NCI-H345 (cell line): ENCODE measurements around the gene CAPN1.
"Not testable (repeated sequence)": the region's sequence is repeated elsewhere in the genome, so short reads cannot be mapped to it uniquely, and the experiment has no call there.

Experiments
- DNase-seq: peaks from one replicate; lab custom pipeline; 2025; lab: John Stamatoyannopoulos, UW

The CAPN1 gene

DNA sequence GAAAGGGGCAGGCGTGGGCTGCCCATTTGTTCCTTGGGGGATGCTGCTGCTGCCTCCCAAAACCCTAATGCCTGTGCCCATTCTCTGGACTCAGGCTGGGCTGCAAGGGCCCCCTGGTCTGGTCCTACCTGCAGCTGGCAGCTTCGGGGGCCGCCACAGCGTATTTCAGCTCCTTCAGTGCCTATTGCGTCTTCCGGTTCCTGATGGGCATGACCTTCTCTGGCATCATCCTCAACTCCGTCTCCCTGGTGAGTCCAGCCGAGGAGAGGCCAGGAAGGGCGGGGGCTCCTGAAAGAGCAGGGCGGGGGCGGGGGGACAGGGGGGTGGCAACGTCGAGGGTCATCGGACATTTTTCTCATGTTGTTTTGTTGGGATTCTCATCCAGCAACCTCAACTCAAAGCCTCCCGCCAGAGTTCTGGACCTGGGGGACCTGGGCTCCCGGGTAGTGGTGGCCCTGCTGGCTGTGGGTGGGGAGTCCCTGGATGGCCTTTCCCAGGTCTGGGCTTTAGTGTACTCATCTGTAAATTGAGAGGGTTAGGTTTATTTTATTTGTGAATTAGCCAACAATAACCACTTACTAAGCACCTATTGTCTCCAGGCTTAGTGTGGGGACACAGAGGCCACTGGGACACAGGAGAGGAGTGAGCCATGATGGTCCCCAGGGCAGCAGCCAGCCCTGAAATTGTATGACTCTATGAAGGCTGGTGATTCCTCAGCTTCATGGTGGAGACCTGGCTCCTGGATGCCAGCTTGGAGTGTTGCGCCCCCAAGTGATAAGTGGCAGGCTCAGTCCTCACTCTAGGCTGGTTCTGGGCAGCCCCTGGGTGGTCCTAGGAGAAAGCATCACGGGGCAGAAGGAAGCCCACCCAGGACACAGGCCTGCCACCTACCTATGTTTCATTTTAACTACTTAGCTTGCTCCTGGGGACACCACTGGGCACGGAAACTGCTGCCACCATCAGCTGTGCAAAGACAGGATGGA is 36.0 kb downstream of the CAPN1 start:
- no peak for DNase-seq

DNA sequence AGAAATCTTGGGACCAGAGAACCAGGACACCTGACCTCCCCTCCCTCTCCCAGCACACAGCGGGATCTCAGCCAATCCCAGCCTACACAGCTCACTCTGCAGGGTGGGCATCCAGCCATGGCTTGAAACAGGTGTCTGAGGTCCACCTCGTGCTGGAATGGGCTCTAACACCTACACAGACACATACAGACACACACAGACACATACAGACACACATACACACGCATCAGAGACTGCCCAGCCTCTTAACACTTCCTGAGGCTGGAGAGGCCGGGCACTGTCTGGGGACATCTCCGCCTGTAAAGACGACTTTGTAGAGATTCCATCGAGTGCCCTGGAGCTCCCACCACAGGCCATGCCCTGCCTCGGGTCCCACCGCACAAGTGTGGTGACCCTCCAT is 36.7 kb downstream of the CAPN1 start:
- DNase-seq = no peak

DNA sequence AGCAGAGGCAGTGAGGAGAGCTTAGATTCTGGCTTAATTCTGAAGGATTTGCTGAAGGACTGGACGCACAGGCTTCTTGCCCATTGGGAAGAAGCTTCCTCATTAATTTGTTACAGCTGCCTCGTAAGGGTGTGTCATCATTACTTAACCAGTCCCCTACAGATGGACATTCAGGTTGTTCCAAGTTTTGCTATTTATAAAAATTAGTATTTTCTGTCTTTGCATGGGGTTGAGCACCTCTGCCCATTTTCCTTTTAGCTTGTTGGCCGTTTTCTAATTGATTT is 38.1 kb downstream of the CAPN1 start:
- no peak for DNase-seq

DNA sequence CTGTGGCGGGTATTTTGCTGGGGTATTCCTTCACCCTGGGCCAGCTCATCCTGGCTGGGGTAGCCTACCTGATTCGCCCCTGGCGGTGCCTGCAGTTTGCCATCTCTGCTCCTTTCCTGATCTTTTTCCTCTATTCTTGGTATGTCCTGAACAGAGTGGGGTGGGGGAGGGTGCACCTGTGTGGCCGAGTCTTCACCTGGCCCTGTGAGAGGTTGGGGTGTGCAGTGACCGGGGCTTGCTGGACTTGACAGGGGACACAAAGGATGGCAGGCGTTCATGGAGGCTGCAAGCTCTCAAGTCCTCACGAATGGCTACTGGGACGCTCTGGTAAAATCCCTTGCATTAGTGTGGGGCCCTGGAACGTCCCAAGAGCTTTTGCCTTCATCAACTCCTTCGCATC is 39.3 kb downstream of the CAPN1 start:
- no peak for DNase-seq

DNA sequence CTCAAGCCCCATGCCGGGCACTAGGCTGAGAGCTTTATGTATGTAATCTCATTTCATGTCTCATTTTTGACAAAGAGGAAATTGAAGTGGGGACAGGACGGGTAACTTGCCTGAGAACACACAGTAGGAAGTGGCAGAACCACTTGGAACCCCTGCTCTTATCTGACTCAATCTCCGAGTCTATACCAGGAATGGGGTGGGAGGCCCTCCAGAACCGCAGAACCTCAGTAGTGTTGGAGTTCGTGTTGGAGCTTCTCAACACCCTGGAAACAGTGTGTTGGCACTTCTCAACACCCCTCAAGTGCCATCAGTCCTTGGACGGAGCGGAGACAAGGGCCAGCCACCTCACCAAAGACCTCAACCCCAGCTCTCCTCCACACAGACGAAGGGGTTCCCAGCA is 41.3 kb downstream of the CAPN1 start:
- DNase-seq = no peak

DNA sequence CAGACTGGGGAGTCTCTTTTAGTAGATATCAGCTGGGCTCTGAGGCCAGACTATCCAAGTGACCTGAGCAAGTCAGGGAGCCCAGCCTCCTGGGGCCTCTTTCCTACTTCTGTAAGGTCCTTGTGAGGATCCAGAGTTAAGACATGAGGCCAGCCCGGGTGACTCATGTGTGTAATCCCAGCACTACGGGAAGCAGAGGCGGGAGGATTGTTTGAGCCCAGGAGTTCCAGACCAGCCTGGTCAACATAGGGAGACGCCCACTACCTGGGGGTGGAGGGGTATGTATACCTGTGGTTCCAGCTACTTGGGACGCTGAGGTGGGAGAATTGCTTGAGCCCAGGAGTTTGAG is 43.2 kb downstream of the CAPN1 start:
- no peak for DNase-seq

DNA sequence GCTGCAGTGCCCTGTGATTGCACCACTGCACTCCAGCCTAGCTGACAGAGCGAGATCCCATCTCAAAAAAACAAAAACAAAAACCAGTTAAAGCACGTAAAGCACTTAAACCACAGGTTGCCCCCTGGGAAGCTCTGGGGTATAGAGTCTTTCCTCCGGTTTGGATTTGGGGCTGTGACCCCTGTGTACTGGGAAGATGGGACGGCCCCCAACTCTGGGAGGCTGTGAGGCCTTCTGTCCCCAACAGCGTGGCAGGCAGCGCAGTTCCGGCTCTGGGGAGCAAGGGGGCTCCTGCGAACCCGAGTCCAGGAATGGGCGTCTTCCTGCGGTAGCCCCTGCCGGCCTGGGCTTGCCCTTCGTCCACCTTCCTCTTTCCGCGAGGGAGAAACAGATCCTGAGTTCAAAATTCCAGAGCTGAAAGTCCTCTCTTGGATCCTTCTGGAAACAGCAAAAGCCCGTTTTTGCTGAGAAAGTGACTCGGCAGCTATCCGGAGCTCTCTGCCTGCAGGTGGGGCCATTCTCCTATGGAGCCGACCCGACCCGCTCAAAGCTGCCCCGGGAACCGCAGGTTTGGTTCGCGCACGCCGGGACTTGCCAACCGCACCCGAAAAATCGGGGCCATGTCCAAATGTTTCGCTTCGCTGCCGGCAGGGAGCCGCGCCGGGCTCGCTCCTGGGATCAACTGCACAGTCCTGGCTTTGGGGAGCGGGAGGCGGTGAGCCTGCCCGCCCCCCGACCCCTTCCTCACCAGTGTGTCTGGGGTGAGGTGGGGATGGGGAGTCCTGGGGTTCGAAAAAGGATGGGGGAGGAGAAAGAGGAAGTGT is 43.8 kb downstream of the CAPN1 start:
- peak; percentile 46 for DNase-seq

DNA sequence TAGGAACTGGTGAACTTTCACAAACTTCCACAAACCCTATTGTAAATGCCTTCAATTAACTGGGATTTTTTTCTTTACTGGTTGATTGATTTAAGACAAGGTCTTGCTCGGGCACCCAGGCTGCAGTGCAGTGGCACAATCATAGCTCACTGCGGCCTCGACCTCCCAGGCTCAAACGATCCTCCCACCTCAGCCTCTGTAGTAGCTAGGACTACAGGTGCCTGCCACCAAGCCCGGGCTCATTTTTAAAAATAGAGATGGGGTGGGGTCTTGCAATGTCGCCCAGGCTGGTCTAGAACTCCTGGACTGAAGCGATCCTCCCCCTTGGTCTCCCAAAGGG is 44.3 kb downstream of the CAPN1 start:
- DNase-seq = no peak

DNA sequence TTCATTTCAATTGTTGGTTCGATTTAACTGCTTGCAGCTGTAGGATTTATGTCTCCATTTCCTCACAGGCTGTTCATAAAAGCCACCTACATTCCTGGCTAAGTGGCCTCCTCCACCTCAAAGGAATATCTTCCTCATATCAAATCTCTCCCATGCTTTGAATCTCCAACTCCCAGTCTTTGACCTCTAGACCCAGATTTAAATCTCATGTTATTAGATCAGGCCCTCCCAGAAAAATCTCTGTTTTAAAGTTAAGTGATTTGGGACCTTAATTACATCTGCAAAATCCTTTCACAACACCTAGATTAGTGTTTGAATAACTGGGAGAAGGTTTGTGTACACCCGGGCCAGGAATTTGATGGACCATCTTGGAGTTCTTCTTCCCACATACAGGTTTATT is 46.2 kb downstream of the CAPN1 start:
- no peak for DNase-seq

DNA sequence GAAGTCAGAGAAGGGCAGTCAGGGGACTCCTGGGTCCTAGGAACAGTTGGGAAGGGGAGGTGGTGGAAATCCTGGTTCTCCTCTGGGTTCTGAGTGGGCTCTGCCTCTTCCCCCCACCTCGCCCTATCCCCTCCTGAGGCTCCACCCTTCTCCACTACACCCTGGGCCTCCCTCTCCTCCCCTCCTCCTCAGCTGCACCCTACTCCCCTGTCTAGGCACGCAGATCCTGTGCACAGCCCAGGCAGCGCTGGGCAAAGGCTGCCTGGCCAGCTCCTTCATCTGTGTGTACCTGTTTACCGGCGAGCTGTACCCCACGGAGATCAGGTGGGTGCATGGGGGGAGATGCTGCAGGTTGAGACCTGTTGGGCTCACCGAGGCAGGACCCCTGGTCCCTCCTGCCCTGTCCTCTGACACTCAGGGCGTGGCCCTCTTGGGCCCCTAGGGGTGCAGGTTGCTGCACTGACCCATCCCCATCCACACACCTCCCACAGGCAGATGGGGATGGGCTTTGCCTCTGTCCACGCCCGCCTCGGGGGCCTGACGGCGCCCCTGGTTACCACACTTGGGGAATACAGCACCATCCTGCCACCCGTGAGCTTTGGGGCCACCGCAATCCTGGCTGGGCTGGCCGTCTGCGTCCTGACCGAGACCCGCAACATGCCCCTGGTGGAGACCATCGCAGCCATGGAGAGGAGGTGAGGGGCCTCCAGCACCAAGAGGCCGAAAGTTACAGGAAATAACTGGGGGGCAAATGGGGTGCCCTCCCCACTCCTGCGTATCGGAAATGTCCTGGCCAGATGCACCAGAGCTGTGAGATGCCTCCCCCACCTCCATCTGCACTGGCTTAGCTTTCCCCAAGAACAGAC is 54.7 kb downstream of the CAPN1 start:
- no peak for DNase-seq

DNA sequence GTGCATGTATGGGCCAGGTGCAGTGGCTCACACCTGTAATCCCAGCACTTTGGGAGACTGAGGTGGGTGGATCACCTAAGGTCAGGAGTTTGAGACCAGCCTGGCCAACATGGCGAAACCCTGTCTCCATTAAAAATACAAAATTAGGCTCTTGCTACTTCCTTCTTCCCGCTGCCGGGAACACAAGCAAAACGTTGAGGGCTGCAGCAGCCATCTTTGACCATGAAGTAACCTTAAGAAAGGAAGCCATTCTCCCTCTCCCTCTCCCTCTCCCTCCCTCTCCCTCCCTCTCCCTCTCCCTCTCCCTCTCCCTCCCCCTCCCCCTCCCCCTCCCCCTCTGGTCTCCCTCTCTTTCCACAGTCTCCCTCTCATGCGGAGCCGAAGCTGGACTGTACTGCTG is 56.6 kb downstream of the CAPN1 start:
- DNase-seq = not testable (repeated sequence)

DNA sequence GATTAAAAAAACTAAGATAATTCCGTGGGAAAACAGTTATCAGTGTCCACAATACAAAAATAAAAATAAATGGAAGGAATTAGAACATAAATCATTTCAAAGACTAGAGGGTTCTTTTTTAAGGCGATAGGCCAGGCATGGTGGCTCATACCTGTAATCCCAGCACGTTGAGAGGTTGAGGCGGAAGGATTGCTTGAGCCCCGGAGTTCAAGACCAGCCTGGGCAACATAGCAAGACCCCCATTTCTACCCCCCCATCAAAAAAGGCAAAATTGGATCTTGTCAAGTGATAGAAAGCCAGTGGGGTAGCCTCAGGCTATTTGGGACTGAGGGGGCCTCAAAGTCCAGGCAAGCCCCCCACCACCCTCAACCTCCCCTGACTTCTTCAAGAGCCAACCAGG is 59.4 kb downstream of the CAPN1 start:
- no peak for DNase-seq

DNA sequence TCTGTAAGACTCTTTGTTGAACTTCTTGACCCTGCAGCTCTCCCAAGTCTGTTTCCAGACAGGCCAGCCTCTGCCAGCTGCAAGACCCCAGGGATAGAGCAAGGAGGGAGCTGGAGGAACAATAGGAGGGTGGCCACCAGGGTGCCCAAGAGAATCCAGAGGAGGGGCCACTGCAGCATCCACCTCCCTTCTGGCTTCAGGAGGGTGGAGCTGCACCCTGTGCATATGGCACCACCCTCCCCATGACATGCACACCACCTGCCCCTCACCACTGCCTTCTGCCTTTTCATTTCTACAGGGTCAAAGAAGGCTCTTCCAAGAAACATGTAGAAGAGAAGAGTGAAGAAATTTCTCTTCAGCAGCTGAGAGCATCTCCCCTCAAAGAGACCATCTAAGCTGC is 60.0 kb downstream of the CAPN1 start:
- DNase-seq = no peak

DNA sequence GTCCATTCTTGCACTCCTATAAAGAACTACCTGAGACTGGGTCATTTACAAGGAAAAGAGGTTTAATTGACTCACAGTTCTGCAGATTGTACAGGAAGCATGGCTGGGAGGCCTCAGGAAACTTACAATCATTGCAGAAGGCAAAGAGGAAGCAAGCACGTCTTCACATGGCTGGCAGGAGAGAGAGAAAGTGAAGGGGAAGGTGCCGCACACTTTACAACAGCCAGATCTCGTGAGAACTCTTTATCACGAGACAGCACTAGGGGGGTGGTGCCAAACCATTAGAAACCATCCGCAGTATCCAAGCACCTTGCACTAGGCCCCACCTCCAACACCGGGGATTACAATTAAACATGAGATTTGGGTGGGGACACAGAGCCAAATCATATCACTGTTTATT is 60.7 kb downstream of the CAPN1 start:
- no peak for DNase-seq

DNA sequence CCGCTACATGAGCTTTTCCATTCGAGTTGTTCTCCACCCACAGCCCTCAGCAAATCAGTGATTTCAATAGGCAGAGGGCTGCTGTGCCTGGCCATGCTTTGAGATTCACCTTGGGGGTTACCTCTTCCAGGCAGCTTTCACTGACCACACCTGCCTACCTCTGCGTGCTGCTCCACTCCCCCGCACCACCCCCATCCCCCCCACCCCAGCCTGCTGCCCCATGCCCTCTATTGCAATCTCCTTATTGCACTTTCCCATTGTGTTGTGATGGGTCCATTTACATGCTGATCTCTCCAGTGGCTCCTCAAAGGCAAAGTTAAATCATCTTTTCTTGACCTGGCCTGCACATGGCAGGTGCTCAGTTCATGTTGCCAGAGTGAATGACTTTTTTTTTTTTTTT is 62.1 kb downstream of the CAPN1 start:
- DNase-seq = no peak

DNA sequence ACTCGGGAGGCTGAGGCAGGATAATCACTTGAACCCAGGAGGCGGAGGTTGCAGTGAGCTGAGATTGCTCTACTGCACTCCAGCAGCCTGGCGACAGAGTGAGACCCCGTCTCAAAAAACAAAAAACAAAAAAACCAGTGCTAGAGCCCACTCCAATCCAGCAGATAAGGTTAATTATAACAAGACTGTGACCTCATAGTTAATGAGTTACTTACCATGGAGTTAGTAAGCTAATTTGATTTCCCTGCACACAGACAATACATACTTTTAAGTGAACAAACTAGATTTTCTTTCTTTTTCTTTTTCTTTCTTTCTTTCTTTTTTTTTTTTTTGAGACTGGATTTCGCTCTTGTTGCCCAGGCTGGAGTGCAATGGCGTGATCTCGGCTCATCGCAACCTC is 63.3 kb downstream of the CAPN1 start:
- not testable (repeated sequence) for DNase-seq

DNA sequence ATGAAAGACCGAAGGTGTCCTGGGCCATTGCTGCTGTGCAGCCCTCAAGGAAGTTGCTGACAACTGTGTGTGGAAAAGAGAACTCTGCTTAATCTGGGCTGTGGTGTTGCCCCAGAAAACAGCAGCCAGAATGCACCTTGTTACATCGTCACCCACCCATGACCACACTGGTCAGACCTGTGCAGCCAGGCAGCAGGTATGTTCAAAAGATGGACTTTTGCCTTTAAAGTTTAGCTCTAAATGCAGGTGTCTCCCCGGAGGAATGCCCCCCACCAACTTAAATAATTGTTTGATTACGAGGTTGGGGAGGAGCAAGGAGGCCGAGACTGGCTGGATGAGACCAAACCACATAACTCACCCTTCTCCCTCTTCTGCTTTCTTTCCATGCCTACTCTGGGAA is 64.8 kb downstream of the CAPN1 start:
- no peak for DNase-seq

DNA sequence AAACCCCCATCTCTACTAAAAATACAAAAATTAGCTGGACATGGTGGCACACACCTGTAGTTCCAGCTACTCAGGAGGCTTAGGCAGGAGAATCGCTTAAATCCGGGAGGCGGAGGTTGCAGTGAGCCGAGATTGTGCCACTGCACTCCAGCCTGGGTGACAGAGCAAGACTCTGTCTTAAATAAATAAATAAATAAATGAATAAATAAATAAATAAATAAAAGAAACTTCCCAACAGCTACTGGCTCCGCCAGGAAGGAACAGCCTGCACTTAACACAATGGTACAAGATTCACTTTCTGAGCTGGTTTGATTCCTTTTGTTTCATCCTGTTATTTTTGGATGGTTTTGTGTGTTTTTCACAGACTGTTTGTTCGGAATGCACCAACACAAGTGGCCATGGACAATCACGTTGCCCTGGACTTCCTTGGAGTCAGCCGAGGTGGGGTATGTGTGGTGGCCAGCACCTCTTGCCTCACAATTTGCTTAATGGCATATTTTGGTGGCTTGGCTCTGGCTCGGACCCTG is 66.5 kb downstream of the CAPN1 start:
- DNase-seq = not testable (repeated sequence)

DNA sequence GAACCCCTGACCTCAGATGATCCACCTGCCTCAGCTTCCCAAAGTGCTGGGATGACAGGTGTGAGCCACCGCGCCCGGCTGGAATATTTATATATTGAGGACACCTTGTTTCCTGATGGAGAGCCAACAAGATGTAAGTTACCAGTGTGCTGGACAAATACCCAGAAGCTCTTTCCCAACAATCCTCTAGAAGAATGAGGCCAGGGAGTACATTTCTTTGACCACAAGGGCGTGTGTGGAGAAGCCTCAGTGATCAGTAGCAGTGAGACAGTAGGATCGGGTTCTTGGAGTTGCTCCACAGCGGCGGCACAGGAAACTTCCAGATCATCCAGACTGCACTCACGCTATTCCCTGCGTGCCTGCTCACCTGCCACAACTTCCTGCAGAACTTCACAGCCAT is 69.7 kb downstream of the CAPN1 start:
- DNase-seq = no peak

DNA sequence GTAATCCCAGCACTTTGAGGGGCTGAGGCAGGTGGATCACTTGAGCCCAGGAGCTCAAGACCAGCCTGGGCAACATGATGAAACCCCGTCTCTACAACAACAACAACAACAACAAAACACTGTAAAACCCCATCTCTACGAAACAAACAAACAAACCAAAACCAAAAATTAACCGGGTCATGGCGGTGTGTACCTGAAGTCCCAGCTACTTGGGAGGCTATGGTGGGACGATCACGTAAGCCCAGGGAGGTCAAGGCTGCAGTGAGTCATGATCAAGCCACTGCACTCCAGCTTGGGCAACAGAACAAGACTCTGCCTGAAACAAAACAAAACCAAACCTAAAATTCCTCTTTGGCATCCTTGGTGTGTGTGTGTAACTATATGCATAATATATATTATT is 73.0 kb downstream of the CAPN1 start:
- no peak for DNase-seq

DNA sequence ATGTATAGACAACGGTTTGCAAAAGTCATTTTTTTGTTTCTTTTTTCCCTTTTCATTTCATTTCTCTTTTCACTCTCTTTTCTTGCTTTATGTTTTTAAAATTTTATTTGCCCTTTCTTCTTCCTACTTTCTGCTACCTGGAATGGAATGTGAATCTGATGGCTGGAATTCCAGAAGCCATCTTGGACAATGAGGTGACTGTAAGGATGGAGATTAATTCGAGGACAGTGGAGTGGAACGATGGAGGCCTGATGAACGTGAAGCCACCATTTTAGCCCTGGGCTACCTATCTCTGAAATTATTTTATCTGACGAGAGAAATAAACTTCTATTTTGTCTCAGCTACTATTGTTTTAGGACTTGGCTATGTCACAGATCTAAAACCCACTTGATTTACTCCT is 77.3 kb downstream of the CAPN1 start:
- DNase-seq = no peak

DNA sequence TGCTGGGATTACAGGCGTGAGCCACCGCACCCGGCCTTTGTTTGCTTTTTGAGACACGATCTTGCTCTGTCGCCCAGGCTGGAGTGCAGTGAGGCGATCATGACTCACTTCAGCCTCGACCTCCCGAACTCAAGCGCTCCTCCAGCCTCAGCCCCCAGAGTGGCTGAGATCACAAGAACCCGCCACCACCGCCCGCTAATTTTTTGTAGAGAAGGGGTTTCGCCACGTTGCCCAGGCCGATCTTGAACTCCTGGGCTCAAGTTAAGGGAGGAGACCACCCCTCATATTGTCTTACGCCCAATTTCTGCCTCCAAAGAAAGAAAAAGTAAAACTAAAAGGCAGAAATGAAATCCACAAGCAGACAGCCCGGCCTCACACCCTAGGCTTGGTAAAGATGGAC is 78.6 kb downstream of the CAPN1 start:
- DNase-seq = no peak
